ENCODE measurements around the gene ARHGAP15.
"Not testable (repeated sequence)": the region's sequence is repeated elsewhere in the genome, so short reads cannot be mapped to it uniquely, and the experiment has no call there.

ARHGAP15 gene

GRCh38 chr2:143128681-143129580, at the start of gene ARHGAP15:
Gene ARHGAP15, plus strand, starts transcription at chr2:143129419.
- no peak for TF ChIP-seq CTCF (IDR thresholded peaks at IDR 0.05; ENCODE audit: extremely low read depth, missing control alignments)
- DNase-seq (ENCODE audit: low spot score), result peak; percentile 50

DNA sequence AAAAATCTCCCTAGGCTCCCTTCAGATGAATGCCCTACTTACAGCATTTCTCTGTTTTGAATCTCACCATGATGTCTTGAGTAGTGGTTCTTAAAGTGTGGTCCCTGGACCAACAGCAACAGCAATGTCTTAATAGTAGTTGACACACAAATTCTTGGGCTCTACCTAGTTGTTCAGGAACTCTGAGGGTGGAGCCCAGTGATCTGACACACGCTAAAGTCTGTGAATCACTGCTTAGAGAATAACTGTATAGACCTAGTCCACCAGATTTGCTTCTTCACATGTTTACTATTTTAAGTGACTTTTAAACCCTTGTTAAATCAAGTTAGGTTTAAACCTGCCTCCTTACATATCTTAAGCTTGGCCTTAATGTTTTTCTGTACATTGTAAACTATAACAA, 47.6 kb upstream of the ARHGAP15 start:
- no peak for DNase-seq (ENCODE audit: low spot score)
- no peak for TF ChIP-seq CTCF (IDR thresholded peaks at IDR 0.05; ENCODE audit: extremely low read depth, missing control alignments)

DNA sequence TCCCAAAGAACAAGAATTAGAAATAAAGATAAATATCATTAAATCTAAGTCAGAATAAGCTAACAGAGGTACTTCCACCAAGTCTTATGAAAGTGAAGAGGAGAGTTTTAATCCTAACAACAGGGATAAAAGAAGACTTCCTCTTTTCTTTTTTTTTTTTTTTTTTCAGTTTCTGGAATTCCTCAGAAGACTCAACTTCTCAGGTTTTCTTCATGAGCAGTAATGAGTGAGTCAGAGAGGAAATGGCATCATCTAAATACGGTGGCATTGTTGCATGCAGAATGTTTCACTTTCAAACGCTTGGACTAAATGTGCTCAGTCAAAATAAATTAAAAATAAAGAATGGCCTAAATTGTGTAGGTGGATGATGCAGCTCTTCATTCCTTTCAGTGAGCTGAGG, 45.6 kb upstream of the ARHGAP15 start:
- DNase-seq (ENCODE audit: low spot score), result no peak
- no peak for TF ChIP-seq CTCF (IDR thresholded peaks at IDR 0.05; ENCODE audit: extremely low read depth, missing control alignments)

- no peak for TF ChIP-seq CTCF (IDR thresholded peaks at IDR 0.05; ENCODE audit: extremely low read depth, missing control alignments)
- no peak for DNase-seq (ENCODE audit: low spot score)
Observed at GRCh38 chr2:143084462-143084861, 44.8 kb upstream of the ARHGAP15 start.

DNA sequence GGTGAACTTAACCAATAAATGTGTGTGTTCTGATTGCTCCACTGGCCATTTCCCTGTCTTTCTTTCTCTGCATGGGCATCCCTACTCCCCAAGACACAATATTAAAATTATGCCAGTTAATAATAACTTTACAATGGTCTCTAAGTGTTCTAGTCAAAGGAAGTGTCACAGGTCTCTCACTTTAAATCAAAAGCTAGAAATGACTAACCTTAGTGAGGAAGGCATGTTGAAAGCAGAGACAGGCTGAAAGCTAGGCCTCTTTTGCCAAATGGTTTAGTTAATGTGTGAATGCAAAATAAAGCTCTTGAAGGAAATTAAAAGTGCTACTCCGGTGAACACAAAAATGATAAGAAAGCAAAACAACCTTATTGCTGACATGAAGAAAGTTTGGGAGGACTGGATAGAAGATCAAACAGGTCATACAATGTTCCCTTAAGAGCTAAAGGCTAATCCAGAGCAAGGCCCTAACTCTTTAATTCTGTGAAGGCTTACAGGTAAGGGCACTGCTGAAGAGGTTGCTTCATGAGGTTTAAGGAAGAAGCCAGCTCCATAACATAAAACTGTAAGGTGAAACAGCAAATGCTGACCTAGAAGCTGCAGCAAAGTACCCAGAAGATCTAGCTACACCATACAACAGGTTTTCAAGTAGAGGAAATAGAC, 44.0 kb upstream of the ARHGAP15 start:
- no peak for DNase-seq (ENCODE audit: low spot score)
- TF ChIP-seq CTCF (IDR thresholded peaks at IDR 0.05; ENCODE audit: extremely low read depth, missing control alignments), result no peak

DNA sequence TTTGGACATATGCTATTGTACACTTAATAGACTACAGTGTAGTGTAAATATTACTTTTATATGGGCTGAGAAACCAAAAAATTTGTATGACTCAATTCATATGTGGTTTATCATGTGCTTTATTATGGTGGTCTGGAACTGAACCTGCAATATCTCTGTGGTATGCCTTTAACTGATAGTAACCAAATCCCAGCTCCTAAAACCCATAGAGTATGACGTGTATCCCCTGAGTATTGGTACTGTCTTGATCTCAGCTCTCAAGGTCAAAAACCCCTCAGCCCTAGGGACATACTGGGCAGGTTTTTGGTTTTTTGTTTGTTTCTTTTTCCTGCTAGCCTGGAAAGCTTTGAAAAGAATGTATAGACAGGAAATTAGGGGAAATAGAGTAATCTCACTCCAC, 42.2 kb upstream of the ARHGAP15 start:
- no peak for DNase-seq (ENCODE audit: low spot score)
- TF ChIP-seq CTCF (IDR thresholded peaks at IDR 0.05; ENCODE audit: extremely low read depth, missing control alignments), result no peak

GRCh38 chr2:143088388-143088787, 40.8 kb upstream of the ARHGAP15 start:
- DNase-seq (ENCODE audit: low spot score), result no peak
- no peak for TF ChIP-seq CTCF (IDR thresholded peaks at IDR 0.05; ENCODE audit: extremely low read depth, missing control alignments)

DNA sequence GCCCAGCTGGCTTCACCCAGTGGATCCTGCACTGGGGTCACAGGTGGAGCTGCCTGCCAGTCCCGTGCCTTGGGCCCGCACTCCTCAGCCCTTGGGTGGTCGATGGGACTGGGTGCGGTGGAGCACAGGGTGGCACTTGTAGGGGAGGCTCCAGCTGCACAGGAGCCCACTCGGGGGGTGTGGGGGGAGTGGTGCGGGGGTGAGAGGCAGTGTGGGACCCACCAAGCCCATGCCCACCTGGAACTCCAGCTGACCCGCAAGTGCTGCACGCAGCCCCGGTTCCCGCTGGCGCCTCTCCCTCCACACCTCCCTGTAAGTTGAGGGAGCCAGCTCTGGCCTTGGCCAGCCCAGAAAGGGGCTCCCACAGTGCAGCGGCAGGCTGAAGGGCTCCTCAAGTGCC, 39.7 kb upstream of the ARHGAP15 start:
- not testable (repeated sequence) for DNase-seq (ENCODE audit: low spot score)
